ENCODE measurements around the gene EIPR1. TPM values are rescaled to one million over a fixed set of nuclear protein-coding genes. Genes with fewer than 3 reads are reported as not detected.
A peak's percentile ranks its signal among the peaks of the same experiment; 100 is the strongest.

EIPR1 gene
- polyA plus RNA-seq, 1 donor from 2014 or later: 138 TPM

- no peaks in the 10 kb centered on the region for H3K9me3 ChIP-seq (ENCODE audit: low read length)
- no peak overlapping the region for H3K9ac ChIP-seq (ENCODE audit: low read length)
- H3K4me2 ChIP-seq (ENCODE audit: low read length): no peak overlapping the region
- H3K4me3 ChIP-seq (ENCODE audit: low read length): no peak overlapping the region
- H3K9me2 ChIP-seq (ENCODE audit: insufficient read depth, low read length): no peaks in the 10 kb centered on the region
- H2AFZ ChIP-seq (ENCODE audit: low read depth, low read length): no peak overlapping the region
- H3K27me3 ChIP-seq (ENCODE audit: insufficient read depth, low read depth, low read length): no peaks in the 10 kb centered on the region
- no peaks in the 10 kb centered on the region for H4K20me1 ChIP-seq (ENCODE audit: insufficient read depth)
- no peaks in the 10 kb centered on the region for H3F3A ChIP-seq (ENCODE audit: insufficient read depth, low read length, poor library complexity, severe bottlenecking)
- no peaks in the 10 kb centered on the region for H3K36me3 ChIP-seq (ENCODE audit: insufficient read depth, low read length)
- H3K79me2 ChIP-seq (replicated peaks; ENCODE audit: insufficient read depth, low read length): no peaks in the 10 kb centered on the region
- peak overlapping the region; percentile 31 for H3K27ac ChIP-seq (ENCODE audit: low read length)
- no peak for TF ChIP-seq RAD21 (conservative IDR thresholded peaks at IDR 0.05)
- no peak for TF ChIP-seq TAF1 (IDR thresholded peaks at IDR 0.05; ENCODE audit: low read depth)
- TF ChIP-seq CTCF (IDR thresholded peaks at IDR 0.05; ENCODE audit: poor library complexity, severe bottlenecking): no peak
- TF ChIP-seq MXI1 (conservative IDR thresholded peaks at IDR 0.05; ENCODE audit: poor library complexity, severe bottlenecking): no peak
- TF ChIP-seq REST (IDR thresholded peaks at IDR 0.05; ENCODE audit: borderline replicate concordance): no peak
- no peak for TF ChIP-seq POLR2AphosphoS5 (IDR thresholded peaks at IDR 0.05)
- TF ChIP-seq SMC3 (conservative IDR thresholded peaks at IDR 0.05; ENCODE audit: poor library complexity): no peak
- no peak for TF ChIP-seq EZH2 (IDR thresholded peaks at IDR 0.05; ENCODE audit: borderline replicate concordance, insufficient read depth, low read length, poor library complexity, severe bottlenecking)
- TF ChIP-seq EP300 (conservative IDR thresholded peaks at IDR 0.05; ENCODE audit: poor library complexity, severe bottlenecking): no peak
These were observed 163.6 kb downstream of the EIPR1 start for GRCh38 chr2:3214065-3214464.

- Histone ChIP-seq H3K9me3 (ENCODE audit: low read length) (no peaks in the 10 kb centered on the region), H3K36me3 (ENCODE audit: insufficient read depth, low read length) (no peaks in the 10 kb centered on the region), H3K27ac (ENCODE audit: low read length) (peak overlapping the region; percentile 37), H2AFZ (ENCODE audit: low read depth, low read length) (no peak overlapping the region), H3F3A (ENCODE audit: insufficient read depth, low read length, poor library complexity, severe bottlenecking) (no peaks in the 10 kb centered on the region), H3K9me2 (ENCODE audit: insufficient read depth, low read length) (no peaks in the 10 kb centered on the region), H3K4me3 (ENCODE audit: low read length) (no peak overlapping the region), H4K20me1 (ENCODE audit: insufficient read depth) (no peaks in the 10 kb centered on the region), H3K27me3 (ENCODE audit: insufficient read depth, low read depth, low read length) (no peaks in the 10 kb centered on the region), H3K79me2 (replicated peaks; ENCODE audit: insufficient read depth, low read length) (no peaks in the 10 kb centered on the region), H3K9ac (ENCODE audit: low read length) (no peak overlapping the region), H3K4me2 (ENCODE audit: low read length) (no peak overlapping the region)
- TF ChIP-seq POLR2AphosphoS5 (IDR thresholded peaks at IDR 0.05): no peak
- TF ChIP-seq EZH2 (IDR thresholded peaks at IDR 0.05; ENCODE audit: borderline replicate concordance, insufficient read depth, low read length, poor library complexity, severe bottlenecking): no peak
- TF ChIP-seq TAF1 (IDR thresholded peaks at IDR 0.05; ENCODE audit: low read depth): no peak
- TF ChIP-seq EP300 (conservative IDR thresholded peaks at IDR 0.05; ENCODE audit: poor library complexity, severe bottlenecking): no peak
- no peak for TF ChIP-seq CTCF (IDR thresholded peaks at IDR 0.05; ENCODE audit: poor library complexity, severe bottlenecking)
- TF ChIP-seq SMC3 (conservative IDR thresholded peaks at IDR 0.05; ENCODE audit: poor library complexity): no peak
- TF ChIP-seq RAD21 (conservative IDR thresholded peaks at IDR 0.05): no peak
- no peak for TF ChIP-seq REST (IDR thresholded peaks at IDR 0.05; ENCODE audit: borderline replicate concordance)
- no peak for TF ChIP-seq MXI1 (conservative IDR thresholded peaks at IDR 0.05; ENCODE audit: poor library complexity, severe bottlenecking)
These were observed 164.6 kb downstream of the EIPR1 start for GRCh38 chr2:3212984-3213383.

All from neural cell (in vitro differentiated cells).